HG02981 (cell line): ENCODE data around the gene MLXIPL.
"Not testable (repeated sequence)": the region's sequence is repeated elsewhere in the genome, so short reads cannot be mapped to it uniquely, and the experiment has no call there.

ENCODE experiments used
- ATAC-seq: cut with Tn5 transposase; IDR thresholded peaks from one replicate; pipeline ENCODE4 v1.9.1; 2021; ENCODE audit warnings: mild to moderate bottlenecking, moderate library complexity; ENCODE audit not compliant: unreplicated experiment

Gene MLXIPL

DNA sequence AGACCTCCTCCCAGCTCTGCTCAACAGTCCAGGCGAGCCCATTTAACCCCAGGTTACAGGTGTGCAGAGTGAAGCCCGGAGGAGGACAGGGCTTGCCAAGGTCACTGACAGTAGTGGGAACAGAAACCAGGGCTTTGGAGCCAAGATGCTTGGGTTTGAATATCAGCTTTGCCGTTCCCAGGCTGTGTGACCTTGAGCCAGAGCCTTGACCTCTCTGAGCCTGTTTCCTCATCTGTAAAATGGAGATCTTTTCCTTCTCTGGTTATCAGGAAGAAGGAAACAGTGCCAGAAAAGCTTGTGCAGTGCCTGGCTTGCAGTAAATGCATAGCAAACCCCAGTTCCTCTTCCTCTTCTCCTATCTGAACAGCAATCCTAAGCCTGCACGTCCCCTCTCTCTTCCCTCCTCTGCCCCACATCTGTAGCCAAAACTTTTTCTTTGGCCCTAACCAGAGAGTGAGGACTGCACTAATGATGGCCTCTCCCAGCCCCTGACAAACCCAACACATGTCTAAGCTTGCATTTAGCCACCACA, 21.4 kb upstream of the MLXIPL start:
- ATAC-seq, result no peak

DNA sequence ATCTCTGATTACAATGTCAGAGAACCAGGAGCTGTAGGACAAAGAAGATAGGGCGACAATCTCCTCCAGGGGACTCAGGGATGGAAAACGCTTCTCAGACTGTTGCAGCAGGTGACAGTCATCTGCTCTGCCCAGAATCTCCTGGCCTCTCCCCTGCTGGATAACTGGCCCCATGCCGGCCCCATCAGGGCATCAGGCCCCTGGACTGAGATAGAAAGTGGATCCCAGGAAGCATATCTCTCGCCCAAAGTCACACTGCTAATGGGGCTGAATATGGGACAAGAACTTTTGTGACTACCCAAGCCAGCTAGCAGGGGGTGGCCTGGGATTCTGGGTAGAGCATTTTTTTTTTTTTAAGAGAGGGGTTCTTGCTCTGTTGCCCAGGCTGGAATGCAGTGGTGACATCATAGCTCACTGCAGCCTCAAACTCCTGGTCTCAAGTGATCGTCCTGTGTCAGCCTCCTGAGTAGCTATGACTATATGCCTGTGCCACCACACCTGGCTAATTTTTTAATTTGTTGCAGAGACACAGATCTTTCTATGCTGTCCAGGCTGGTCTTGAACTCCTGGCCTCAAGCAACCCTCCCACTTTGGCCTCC, 20.5 kb upstream of the MLXIPL start:
- no peak for ATAC-seq

DNA sequence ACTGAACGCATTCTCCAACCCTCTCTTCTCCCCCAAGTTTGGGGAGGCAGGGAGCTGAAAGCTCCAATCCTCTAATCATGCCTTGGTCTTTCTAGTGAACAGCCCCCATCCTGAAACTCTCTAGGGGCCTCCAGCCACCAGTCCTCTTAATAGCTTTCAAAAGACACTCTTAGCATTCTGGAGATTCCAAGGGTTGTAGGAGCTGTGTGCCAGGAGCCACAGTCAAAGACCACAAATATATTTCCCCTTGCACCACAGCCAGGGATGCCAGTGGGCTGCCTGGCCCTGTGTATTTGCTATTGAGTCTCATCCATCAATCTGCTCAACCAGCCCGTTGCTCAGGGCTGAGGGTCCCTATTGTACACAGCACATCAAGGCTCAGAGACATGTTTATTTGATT, 18.5 kb upstream of the MLXIPL start:
- no peak for ATAC-seq

DNA sequence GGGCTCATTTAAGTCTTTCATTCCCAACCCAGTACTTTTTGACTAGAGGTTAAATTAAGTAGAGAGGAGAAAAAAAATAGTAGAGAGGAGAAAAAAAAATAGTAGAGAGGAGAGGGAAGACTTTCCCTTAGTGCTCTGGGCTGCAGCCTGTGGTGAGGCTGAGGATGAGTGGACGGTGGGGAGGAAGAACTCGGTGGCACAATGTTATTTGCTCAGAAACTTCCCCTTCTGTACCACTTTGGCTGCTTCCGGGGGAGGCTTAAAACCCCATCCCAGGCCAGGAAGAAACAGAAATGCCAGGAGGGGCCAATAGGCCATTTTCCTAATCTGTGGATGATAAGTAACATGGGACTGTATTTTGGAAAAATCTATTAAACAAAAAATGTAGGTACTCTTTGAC, 14.6 kb upstream of the MLXIPL start:
- no peak for ATAC-seq

DNA sequence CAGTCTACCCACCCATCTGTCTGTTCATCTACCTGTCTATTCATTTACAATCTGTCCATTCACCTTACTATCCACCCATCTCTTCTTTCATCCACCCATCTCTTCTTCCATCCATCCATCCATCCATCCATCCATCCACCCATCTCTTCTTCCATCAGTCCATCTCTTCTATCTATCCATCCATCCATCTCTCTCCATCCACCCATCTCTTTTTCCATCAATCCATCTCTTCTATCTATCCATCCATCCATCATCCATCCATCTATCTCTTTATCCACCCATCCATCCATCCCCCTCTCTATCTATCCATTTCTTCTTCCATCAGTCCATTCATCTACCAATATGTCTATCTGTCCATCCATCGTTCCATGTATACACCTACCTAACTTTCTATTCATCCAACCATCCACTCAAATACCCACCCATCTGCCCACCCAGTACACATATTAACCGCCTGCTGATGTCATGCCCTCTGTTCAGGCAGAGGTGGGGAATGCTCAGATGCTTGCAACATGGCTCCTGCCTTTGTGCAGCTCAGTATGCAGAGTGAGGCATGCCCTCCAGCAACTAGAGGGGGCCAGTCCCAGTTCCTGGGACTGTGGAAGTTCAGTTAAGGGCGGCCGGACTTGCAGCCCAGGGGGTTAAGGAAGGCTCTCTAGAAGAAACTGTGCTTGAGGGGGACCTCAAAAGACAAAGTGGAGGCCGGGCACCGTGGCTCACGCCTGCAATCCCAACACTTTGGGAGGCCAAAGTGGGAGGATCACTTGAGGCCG, 11.3 kb upstream of the MLXIPL start:
- ATAC-seq, result no peak

DNA sequence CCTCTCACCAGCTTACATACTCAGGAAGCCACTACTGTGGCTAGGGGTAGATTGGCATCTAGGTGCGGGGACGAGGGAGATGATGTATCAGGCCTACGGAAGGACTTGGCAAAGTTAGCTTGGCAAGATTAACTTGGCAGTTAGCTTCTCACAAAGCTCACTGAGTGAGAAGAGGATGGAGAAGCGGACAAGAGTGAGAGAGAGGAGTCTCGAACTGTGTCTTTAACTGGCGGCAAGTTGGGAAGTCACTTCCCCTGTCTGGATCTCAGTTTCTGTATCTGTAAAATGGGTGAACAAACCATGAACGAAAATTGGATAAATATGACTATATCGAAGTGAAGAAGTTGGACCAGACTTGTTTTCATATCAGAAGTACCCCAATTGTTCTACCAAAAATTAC, 9.5 kb upstream of the MLXIPL start:
- no peak for ATAC-seq

DNA sequence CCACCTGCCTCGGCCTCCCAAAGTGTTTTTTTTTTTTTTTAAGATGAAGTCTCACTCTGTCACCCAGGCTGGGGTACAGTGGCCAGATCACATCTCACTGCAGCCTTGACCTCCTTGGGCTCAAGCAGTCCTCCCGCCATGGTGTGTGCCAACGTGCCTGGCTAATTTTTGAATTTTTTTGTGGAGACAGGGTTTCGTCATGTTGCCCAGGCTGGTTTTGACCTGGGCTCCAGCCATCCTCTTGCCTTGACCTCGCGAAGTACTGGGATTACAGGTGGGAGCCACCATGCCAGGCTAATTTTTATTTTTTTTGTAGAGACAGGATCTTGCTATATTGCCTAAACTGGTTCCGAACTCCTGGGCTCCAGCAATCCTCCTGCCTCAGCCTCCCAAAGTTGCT, 9.0 kb upstream of the MLXIPL start:
- ATAC-seq, result no peak

DNA sequence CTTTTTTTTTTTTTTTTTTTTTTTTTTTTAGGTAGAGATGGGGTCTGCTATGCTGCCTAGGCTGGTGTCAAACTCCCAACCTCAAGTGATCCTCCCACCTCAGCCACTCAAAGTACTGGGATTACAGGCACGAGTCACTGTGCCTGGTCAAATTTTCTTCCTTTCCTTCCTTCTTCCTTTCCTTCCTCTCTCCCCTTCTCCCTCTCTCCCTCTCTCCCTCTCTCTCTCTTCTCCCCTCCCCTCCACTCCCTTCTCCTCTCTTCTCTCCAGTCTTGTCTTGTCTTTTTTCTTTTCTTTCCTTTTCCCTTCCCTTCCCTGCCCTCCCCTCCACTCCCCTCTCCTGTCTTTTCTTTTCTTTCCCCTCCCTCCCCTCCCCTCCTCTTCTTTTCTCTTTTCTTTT, 7.2 kb upstream of the MLXIPL start:
- ATAC-seq, result no peak

DNA sequence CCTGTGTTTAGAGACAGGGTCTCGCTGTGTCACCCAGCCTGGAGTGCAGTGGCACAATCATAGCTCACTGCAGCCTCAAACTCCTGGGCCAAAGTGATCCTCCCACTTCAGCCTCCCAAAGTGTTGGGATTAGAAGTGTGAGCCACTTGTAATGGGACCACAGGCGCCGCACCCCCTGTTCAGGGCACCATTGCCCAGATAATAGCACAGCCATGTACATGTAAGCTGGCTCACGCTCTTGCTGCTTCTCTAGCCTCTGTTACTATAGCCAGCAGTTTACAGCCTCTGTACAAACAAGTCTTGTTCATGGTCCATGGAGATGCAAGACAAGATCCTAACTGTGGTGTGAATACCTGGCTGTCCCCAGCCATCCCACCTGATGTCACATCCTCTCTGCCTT, 4.2 kb upstream of the MLXIPL start:
- ATAC-seq, result no peak

DNA sequence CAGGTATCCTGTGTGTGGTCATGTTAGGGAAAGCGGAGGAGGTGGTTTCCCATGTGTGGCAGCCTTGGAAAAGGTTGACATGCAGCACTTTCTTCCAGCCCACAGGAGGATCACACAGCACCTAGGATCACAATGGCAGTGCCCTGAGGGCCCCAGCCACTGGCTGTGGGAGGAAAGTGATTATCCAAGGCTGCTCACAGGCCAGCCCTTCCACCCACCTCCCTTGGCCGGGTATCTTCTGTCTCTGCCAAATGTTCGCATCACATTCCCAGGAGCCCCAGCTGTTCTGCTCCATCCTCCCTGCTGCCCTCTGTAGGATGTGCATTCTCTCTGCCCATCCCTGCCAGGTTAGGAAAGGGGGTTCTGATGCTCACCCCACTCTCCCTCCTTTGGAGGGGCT, 2.5 kb upstream of the MLXIPL start:
- no peak for ATAC-seq

DNA sequence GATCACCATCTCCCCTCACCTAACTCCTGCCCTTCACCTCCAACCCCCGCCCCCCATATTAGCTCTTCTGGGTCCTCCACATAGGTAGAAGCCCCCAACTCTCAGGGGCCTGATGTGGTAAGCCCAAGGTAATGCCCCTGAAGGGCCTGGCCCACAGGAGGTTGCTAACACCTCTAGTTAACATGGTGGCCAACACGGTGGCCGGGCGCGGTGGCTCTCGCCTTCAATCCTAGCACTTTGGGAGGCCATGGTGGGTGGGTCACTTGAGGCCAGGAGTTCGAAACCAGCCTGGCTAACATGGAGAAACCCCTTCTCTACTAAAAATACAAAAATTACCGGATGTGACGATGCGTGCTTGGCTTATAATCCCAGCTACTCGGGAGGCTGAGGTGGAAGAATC, 954 bp upstream of the MLXIPL start:
- no peak for ATAC-seq

DNA sequence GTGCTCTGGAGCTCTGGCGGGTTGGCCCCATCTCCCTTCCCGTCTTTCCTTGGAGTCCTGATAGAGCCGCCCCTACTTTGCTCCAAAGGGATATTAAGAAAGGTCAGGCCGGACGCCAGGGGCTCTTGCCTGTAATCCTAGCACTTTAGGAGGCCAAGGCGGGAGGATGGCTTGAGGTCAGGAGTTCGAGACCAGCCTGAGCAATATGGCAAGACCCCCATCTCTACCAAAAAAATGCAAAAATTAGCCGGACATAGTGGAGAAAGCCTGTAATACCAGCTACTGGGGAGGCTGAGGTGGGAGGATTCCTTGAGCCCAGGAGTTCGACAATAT, 313 bp upstream of the MLXIPL start:
- ATAC-seq, result no peak

DNA sequence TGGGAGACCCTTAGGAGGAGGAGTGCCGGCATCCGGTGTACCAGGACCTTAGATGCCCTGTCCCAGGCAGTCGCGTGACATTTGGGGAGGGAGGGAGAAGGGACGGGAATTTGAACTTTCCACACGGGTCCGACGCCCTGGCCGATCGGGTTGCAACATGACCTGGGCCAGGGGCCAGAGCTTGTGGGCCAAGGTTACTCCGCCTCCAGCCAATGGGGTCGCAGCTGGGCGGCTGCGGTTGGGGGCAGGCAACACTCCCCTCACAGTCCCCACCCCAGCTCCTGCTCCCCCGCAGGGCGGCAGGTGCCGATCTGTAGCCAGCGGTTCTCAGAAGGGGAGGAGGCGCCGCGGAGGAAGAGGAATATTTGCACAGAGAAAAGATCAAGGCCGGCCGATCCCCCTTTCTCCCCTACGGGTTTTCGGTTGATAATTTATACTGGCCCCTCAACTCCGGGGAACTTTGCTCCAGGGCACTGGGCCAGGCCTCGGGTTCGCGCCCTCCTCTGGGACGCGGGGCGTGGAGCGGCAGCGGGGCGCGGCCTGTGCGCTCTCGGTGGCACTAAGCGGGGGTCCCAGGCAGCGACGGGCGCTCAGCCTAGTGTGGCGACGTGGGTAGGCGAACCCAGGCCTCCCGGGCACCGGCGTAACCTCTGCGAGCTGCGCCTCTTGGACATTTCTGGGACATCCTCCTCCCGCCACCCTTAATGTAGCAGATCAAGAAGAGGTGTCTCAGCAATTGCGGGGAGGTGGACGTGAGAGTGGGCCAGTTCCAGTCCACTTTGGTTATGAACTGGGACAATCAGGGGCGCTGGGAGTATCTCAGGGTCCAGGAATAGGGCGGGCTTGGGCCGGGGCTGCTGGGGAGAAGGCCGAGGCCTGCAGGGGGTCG, 1.2 kb downstream of the MLXIPL start:
- no peak for ATAC-seq

DNA sequence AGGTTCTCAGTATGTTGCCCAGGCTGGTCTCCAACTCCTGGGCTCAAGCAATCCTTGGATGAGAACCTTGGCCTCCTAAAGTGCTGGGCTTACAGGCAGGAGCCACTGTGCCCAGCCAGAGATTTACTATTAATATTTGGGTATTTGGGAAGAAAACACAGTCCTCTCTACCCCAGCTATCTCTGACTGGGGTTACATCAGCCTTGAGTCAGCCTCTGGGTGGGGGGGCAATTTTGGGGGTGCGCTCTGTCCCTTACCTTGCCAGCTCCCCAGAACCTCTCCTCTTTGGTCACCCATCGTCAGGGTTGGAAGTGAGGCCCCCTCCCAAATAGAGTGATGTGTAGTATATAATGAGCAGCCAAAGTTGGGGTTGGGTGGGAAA, 1.8 kb downstream of the MLXIPL start:
- ATAC-seq, result no peak

DNA sequence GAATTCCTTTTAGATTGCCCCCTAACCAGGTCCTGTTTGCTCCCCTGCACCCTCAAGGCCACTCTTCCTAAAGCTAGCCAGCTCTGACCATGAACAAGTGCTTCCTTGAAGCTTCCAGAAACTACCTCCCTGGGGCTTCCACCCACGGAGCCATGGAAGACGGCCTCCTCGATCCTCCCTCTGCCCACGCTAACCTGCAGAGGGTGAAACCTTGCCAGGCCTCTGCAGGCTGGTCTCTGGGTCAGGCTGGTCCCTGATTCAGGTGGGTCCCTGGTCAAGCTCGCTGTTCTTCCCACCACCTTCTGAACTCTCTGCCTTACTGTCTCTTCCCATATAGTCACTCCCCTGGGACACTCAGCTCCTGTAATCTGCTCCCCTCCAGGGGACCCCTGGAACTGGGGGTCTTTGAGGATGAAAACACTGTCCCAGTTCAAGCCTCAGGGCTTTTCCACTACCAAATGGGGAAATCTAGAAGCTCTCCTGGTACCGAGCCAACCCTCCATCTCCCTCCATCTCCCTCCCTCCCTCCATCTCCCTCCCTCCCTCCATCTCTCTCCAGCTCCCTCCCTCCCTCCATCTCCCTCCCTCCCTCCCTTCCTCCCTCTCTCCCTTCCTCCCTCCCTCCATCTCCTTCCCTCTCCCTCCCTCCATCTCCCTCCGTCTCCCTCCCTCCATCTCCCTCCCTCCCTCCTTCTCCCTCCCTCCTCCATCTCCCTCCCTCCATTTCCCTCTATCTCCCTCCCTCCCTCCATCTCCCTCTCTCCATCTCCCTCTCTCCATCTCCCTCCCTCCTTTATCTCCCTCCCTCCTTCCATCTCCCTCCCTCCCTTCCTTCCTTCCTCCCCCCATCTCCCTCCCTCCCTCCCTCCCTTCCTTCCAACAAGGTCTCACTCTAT, 2.9 kb downstream of the MLXIPL start:
- no peak for ATAC-seq

DNA sequence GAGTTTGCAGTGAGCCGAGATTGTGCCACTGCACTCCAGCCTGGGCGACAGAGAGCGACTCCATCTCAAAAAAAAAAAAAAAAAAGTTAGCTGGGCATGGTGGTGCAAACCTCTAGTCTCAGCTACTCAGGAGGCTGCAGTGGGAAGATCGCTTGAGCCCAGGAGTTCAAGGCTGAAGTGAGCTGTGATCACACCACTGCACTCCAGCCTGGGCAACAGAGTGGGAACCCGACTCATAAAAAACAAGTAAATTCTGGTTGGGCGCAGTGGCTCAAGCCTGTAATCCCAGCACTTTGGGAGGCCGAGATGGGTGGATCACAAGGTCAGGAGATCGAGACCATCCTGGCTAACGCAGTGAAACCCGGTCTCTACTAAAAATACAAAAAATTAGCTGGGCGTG, 4.9 kb downstream of the MLXIPL start:
- not testable (repeated sequence) for ATAC-seq

DNA sequence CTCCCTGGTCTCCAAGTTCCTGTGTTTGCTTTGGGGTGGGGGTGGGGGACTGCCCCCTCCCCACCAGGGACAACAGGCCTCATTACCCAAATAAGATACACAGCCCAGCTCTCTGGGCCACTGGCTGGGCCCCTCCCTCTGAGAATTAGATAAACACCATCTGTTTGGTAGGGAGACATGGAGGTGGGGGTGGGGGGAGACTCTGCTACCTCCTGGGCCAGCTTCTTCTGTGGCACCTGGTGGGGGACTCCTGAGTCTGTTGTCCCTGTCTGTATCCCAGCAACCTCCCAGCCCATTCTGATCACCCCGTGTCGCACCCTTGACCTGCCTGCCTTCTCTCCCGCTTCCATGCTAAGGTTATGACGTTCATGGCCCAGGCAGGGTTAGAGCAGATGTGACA, 5.8 kb downstream of the MLXIPL start:
- ATAC-seq, result no peak

DNA sequence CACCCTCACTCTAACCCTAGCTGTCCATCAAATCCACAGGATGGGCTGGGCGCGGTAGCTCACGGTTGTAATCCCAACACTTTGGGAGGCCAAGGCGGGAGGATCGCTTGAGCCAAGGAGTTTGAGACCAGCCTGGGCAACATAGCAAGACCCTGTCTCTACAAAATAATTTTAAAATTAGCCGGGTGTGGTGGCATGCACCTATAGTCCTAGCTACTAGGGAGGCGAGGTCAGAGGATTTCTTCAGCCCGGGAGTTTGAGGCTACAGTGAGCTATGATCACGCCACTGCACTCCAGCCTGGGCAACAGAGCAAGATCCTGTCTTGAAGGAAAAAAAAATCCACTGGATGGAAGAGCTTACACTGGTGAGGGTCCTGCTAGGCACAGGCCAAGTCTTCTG, 6.8 kb downstream of the MLXIPL start:
- ATAC-seq, result not testable (repeated sequence)

DNA sequence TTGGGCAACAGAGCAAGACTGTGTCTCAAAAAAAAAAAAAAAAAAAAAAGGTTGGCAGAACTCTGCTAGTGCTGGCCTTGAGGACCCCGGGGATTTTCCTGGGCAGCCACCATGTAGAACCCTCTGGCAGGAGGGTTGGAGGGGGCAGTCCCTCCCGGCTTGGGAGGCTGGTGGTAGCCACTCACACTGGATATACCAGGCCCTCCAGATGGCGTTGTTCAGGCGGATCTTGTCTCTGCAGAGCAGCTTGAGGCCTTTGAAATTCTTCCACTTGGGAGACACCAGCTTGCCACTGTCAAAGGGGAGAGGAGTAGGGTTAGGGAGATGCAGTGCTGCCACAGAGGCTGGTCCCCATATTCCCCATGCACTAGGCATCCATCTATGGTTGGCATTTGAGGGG, 8.4 kb downstream of the MLXIPL start:
- no peak for ATAC-seq

DNA sequence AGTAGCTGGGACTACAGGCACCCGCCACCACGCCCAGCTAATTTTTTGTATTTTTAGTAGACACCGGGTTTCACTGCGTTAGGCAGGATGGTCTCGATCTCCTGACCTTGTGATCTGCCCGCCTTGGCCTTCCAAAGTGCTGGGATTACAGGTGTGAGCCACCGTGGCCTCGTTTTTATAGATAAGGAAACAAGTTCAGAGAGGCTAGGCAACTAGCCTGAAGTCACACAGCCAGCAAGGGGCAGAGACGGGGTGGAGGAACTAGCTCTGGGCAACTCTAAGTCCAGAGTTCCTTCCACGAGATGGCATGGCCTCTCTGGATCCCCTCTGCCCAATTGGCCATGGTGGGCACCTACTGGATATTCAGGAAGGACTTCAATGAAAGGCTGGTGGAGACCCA, 9.4 kb downstream of the MLXIPL start:
- not testable (repeated sequence) for ATAC-seq
